ENCODE measurements around the gene CIB1.

DNA sequence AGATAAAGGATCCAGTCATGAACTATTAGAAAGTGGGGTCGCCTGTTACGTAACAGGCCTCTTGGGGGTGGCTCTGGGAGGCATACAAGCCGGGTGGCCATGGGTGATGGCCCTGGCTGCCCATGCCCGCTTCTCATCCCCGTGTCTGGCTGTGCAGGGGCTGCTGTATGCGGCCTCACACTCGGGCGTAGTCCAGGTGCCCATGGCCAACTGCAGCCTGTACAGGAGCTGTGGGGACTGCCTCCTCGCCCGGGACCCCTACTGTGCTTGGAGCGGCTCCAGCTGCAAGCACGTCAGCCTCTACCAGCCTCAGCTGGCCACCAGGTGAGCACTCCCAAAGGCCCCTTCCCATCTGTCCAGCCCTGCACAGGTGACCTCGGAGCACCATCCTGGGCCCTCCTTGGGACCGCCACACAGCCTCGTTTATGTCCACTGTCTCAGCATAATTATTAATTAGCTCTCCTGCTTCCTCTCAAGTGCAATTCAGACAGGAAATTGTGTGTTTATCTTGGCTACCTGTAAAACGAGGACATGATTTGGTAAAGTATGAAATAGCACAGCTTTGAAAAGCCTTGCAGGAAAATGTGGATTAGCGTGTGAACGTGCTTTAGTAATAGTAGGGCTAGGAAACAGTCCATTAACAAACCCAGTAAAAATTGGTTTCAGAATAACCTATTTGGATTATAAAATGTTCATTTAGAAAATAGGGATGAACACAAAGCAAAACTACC, 8.1 kb downstream of the CIB1 start:
- no peak for TF ChIP-seq POLR2A (IDR thresholded peaks at IDR 0.05)
- TF ChIP-seq, protein P1, sequence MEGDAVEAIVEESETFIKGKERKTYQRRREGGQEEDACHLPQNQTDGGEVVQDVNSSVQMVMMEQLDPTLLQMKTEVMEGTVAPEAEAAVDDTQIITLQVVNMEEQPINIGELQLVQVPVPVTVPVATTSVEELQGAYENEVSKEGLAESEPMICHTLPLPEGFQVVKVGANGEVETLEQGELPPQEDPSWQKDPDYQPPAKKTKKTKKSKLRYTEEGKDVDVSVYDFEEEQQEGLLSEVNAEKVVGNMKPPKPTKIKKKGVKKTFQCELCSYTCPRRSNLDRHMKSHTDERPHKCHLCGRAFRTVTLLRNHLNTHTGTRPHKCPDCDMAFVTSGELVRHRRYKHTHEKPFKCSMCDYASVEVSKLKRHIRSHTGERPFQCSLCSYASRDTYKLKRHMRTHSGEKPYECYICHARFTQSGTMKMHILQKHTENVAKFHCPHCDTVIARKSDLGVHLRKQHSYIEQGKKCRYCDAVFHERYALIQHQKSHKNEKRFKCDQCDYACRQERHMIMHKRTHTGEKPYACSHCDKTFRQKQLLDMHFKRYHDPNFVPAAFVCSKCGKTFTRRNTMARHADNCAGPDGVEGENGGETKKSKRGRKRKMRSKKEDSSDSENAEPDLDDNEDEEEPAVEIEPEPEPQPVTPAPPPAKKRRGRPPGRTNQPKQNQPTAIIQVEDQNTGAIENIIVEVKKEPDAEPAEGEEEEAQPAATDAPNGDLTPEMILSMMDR (IDR thresholded peaks at IDR 0.05) = no peak

Measured in right lobe of liver (tissue), 4 donors.